ENCODE results near the gene FAM228B.

- TF ChIP-seq CTCF (conservative IDR thresholded peaks at IDR 0.05; ENCODE audit: low read length) = no peak
- TF ChIP-seq EZH2phosphoT487 (IDR thresholded peaks at IDR 0.05; ENCODE audit: borderline replicate concordance, low read depth, low read length) = no peak
These were observed 68.6 kb downstream of the FAM228B start for GRCh38 chr2:24191848-24192247.

All from OCI-LY7 (cell line).